Adrenal gland (tissue), 5 donors: ENCODE measurements around the gene STK35.

Experiments used
- POLR2A ChIP-seq, 2 donors: fragments of 450-650 bp; IDR thresholded peaks; one replicate each; pipeline ENCODE4 v1.6.1; 2017; ENCODE audit warnings: antibody characterized with exemption in 2 of 2, mild to moderate bottlenecking in 2 of 2, moderate library complexity in 1 of 2
- TF ChIP-seq, protein P1 (sequence below), 6 experiments: fragments of 450-650 bp in 4 of 6; fragments of 200-600 bp in 2 of 6; sonication (generic) in 1 of 6; IDR thresholded peaks; 1 replicate in 5 of 6; 2 replicates in 1 of 6; pipeline versions ENCODE4 v1.5.1 to v1.8.0; 2016 to 2021; ENCODE audit warnings: antibody characterized with exemption in 6 of 6, mild to moderate bottlenecking in 2 of 6, moderate library complexity in 1 of 6
- donor health status: DM: no; HTN: no; CAD: no.

- TF ChIP-seq, protein P1, sequence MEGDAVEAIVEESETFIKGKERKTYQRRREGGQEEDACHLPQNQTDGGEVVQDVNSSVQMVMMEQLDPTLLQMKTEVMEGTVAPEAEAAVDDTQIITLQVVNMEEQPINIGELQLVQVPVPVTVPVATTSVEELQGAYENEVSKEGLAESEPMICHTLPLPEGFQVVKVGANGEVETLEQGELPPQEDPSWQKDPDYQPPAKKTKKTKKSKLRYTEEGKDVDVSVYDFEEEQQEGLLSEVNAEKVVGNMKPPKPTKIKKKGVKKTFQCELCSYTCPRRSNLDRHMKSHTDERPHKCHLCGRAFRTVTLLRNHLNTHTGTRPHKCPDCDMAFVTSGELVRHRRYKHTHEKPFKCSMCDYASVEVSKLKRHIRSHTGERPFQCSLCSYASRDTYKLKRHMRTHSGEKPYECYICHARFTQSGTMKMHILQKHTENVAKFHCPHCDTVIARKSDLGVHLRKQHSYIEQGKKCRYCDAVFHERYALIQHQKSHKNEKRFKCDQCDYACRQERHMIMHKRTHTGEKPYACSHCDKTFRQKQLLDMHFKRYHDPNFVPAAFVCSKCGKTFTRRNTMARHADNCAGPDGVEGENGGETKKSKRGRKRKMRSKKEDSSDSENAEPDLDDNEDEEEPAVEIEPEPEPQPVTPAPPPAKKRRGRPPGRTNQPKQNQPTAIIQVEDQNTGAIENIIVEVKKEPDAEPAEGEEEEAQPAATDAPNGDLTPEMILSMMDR (IDR thresholded peaks at IDR 0.05): no peak
- TF ChIP-seq POLR2A (IDR thresholded peaks at IDR 0.05): no peak
Measured at GRCh38 chr20:2171266-2171790, 69.7 kb downstream of the STK35 start.
